ENCODE measurements around the gene TAS1R1.

DNA sequence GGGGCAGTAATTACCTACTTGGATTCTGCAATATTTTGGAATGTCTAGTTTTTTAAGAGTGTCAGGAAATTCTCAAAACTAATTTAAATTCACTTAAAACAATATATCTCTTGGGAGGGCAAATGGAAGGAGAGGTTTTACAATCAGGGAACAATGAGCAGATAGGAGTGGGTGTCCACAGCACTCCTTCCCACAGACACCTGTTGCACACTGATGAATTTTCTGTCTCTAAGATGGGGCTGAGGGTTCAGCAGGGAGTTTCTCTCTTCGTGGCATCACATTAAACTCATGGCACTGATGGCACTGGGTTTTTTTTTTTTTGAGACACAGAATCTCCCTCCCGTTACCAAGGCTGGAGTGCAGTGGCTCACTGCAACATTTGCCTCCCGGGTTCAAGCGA lies 63.9 kb downstream of the TAS1R1 start:
- TF ChIP-seq, protein P1, sequence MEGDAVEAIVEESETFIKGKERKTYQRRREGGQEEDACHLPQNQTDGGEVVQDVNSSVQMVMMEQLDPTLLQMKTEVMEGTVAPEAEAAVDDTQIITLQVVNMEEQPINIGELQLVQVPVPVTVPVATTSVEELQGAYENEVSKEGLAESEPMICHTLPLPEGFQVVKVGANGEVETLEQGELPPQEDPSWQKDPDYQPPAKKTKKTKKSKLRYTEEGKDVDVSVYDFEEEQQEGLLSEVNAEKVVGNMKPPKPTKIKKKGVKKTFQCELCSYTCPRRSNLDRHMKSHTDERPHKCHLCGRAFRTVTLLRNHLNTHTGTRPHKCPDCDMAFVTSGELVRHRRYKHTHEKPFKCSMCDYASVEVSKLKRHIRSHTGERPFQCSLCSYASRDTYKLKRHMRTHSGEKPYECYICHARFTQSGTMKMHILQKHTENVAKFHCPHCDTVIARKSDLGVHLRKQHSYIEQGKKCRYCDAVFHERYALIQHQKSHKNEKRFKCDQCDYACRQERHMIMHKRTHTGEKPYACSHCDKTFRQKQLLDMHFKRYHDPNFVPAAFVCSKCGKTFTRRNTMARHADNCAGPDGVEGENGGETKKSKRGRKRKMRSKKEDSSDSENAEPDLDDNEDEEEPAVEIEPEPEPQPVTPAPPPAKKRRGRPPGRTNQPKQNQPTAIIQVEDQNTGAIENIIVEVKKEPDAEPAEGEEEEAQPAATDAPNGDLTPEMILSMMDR (IDR thresholded peaks at IDR 0.05): no peak
- no peak for TF ChIP-seq POLR2A (IDR thresholded peaks at IDR 0.05)

All from heart left ventricle (tissue), 13 donors.